Progenitor cell of endocrine pancreas (in vitro differentiated cells): ENCODE data around the gene VSTM2A. TPM values are rescaled to one million over a fixed set of nuclear protein-coding genes. Genes with fewer than 3 reads are reported as not detected.

Experiments used
- DNase-seq: peaks from one replicate; pipeline ENCODE4 v3.0.0; 2021; ENCODE audit warnings: low spot score; ENCODE audit not compliant: unreplicated experiment
- H3K27ac Mint-ChIP-seq: 2 replicates; pipeline ENCODE4 v1.8.0; 2021; ENCODE audit warnings: mild to moderate bottlenecking, moderate library complexity, mixed read lengths
- H3K27me3 Mint-ChIP-seq: 2 replicates; pipeline ENCODE4 v1.8.0; 2021; ENCODE audit warnings: mixed read lengths
- H3K36me3 Mint-ChIP-seq: 2 replicates; pipeline ENCODE4 v1.8.0; 2022; ENCODE audit warnings: mixed read lengths; ENCODE audit not compliant: insufficient read depth
- H3K4me1 Mint-ChIP-seq: 2 replicates; pipeline ENCODE4 v1.8.0; 2021; ENCODE audit warnings: low read depth, mixed read lengths
- H3K4me3 Mint-ChIP-seq: 2 replicates; pipeline ENCODE4 v1.8.0; 2021; ENCODE audit warnings: low read depth, mild to moderate bottlenecking, moderate library complexity, mixed read lengths
- H3K9me3 Mint-ChIP-seq: 2 replicates; pipeline ENCODE4 v1.8.0; 2021; ENCODE audit warnings: low read depth, mixed read lengths
- total RNA-seq: library from RNA; stranded (reverse); gene quantifications from 2 replicates; pipeline ENCODE4 v1.2.1, GENCODE V29; 2021
- TF ChIP-seq, protein P1 (sequence below): fragments of 200-600 bp; sonication (generic); IDR thresholded peaks from one replicate; pipeline ENCODE4 v1.5.0; 2021; ENCODE audit warnings: antibody characterized with exemption, mild to moderate bottlenecking; ENCODE audit not compliant: unreplicated experiment

Gene VSTM2A
- total RNA-seq, 1 donor from 2014 or later: 1.1 TPM

DNA sequence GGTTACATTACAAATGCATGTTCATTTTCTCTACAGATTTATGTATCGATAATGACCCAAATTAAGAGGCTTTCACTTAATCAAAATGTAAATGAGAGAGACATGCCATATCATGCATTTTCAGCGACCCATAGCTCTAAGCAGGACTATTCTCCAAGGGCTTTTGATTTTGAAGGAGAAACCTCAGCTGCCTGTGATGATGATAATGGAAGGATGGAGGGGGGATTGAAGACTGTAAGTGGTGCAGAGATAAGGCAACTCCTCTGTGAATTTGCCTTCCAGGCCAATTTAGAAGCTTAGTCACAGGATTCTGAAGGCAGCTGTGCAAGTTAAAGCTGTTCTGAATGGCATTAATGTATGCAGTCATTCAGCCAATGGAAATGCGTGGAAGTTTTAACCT is 8.3 kb downstream of the VSTM2A start:
- DNase-seq: no peak
- Mint-ChIP-seq H3K4me1 (no peaks in the 10 kb centered on the region), H3K36me3 (no peaks in the 10 kb centered on the region), H3K9me3 (no peaks in the 10 kb centered on the region), H3K27ac (no peak overlapping the region), H3K27me3 (peaks cover 39% of the 10 kb centered on the region), H3K4me3 (no peak overlapping the region)
- TF ChIP-seq, protein P1, sequence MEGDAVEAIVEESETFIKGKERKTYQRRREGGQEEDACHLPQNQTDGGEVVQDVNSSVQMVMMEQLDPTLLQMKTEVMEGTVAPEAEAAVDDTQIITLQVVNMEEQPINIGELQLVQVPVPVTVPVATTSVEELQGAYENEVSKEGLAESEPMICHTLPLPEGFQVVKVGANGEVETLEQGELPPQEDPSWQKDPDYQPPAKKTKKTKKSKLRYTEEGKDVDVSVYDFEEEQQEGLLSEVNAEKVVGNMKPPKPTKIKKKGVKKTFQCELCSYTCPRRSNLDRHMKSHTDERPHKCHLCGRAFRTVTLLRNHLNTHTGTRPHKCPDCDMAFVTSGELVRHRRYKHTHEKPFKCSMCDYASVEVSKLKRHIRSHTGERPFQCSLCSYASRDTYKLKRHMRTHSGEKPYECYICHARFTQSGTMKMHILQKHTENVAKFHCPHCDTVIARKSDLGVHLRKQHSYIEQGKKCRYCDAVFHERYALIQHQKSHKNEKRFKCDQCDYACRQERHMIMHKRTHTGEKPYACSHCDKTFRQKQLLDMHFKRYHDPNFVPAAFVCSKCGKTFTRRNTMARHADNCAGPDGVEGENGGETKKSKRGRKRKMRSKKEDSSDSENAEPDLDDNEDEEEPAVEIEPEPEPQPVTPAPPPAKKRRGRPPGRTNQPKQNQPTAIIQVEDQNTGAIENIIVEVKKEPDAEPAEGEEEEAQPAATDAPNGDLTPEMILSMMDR: no peak

DNA sequence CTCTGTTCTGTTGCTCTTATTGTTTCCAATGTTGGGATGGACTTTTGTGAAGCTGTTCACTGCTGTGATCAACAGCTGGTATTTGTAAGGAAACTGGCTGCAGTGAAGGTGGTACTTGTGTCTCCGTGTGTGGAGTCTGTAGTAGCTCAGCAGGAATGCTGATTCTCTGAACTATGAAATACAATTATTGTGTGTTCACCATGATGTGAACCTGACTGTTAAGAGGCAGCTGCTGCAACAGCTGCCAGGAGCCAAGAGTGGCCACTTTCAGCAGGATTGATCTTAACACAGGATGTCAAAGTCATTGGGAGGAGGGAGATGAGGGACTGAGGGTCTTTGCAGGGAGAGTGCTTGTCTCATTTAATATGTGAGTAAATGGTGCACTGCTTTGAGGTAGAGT is 13.9 kb downstream of the VSTM2A start:
- Mint-ChIP-seq H3K9me3 (no peaks in the 10 kb centered on the region), H3K4me1 (peaks cover 2% of the 10 kb centered on the region), H3K27ac (no peak overlapping the region), H3K4me3 (no peak overlapping the region), H3K27me3 (peaks cover 18% of the 10 kb centered on the region), H3K36me3 (no peaks in the 10 kb centered on the region)
- TF ChIP-seq, protein P1: no peak
- DNase-seq: no peak

DNA sequence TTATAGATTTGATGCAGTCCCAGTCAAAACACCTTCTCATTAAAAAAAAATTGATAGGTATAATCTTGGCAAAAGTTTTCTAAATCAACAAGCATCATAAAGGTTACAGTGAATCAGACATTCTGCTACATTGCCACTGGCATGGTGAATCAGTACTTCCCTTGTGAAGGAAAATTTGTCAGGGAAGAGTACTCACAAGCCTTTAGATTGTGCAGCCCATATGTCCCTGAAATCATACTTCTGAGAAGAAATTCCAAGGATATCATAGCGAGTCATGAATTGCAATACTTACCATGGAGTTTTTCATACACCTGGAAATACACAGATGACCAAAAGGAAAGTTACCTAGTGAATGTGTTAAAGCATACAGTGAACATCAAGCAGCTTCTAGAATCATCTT is 17.2 kb downstream of the VSTM2A start:
- no peak overlapping the region for H3K27ac Mint-ChIP-seq
- H3K4me3 Mint-ChIP-seq: no peak overlapping the region
- no peaks in the 10 kb centered on the region for H3K36me3 Mint-ChIP-seq
- H3K27me3 Mint-ChIP-seq: peaks cover 6% of the 10 kb centered on the region
- TF ChIP-seq, protein P1: no peak
- no peak for DNase-seq
- H3K9me3 Mint-ChIP-seq: no peaks in the 10 kb centered on the region
- peaks cover 2% of the 10 kb centered on the region for H3K4me1 Mint-ChIP-seq

DNA sequence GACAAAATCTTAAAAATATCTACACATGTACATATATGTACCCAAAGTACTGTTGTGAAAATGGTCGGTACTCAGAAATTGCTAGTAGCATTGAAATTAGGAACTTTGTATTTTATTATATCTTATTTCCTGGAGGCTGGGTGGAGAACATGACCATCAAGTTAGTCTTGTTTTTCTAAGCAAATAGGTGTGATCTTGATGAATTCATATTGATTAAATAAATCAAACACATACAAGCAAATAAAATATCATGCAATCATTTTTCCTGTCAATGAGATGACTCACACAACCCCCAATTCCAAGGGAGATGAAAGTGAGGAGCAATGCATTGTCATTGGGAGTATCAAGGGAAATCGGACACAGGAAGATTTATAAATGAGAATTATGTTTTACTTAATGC is 18.0 kb downstream of the VSTM2A start:
- Mint-ChIP-seq H3K27ac (no peak overlapping the region), H3K9me3 (no peaks in the 10 kb centered on the region), H3K4me1 (peaks cover 2% of the 10 kb centered on the region), H3K4me3 (no peak overlapping the region), H3K27me3 (peaks cover under 1% of the 10 kb centered on the region), H3K36me3 (no peaks in the 10 kb centered on the region)
- DNase-seq: no peak
- TF ChIP-seq, protein P1: no peak

DNA sequence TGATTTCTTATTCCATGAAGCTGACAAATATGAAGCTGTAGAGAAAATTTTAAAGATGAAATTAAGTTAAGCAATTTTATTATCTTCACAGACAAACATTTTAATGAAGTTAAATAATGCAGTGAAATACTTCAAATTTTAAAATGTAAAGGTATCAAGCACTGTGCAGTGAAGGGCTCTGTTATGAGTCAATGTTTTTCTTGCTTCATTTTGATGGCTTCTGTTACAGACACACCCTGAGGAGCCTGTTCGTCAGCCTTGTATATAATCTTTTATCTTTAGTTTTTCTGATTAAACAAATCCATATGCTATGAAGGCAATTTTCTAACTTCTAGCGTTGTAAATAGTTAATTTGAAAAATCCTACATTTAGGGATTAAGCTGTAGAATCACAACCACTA is 18.5 kb downstream of the VSTM2A start:
- H3K4me3 Mint-ChIP-seq: no peak overlapping the region
- H3K27me3 Mint-ChIP-seq: no peaks in the 10 kb centered on the region
- peaks cover 2% of the 10 kb centered on the region for H3K4me1 Mint-ChIP-seq
- no peaks in the 10 kb centered on the region for H3K9me3 Mint-ChIP-seq
- no peak overlapping the region for H3K27ac Mint-ChIP-seq
- TF ChIP-seq, protein P1: no peak
- no peak for DNase-seq
- H3K36me3 Mint-ChIP-seq: no peaks in the 10 kb centered on the region
